Measurements from ENCODE around the gene TP53AIP1. TPM values are rescaled to one million over a fixed set of nuclear protein-coding genes. Genes with fewer than 3 reads are reported as not detected.

TP53AIP1 gene
- total RNA-seq, 2 donors from 2014 or later, result not detected

- TF ChIP-seq CTCF (conservative IDR thresholded peaks at IDR 0.05), result no peak
- 76 to 82% methylated on average over 6 to 7 of the region's 7 CpGs for WGBS, 2 experiments (ENCODE audit: insufficient coverage in 1 of 2, insufficient read length in 1 of 2)
- H3K27me3 Mint-ChIP-seq (ENCODE audit: insufficient read depth), result no peaks in the 10 kb centered on the region
- peak; percentile 69 for DNase-seq
- H3K27ac Mint-ChIP-seq, result peak overlapping the region; percentile 1
- H3K4me1 Mint-ChIP-seq, result peaks cover 13% of the 10 kb centered on the region
- Histone ChIP-seq H3K4me1 (ENCODE audit: control insufficient read depth, insufficient read depth, low read length) (no peaks in the 10 kb centered on the region), H3K27ac (ENCODE audit: low read depth, low read length) (no peak overlapping the region), H3K36me3 (ENCODE audit: control insufficient read depth, insufficient read depth, low read length) (peaks cover 9% of the 10 kb centered on the region), H3K9ac (ENCODE audit: extremely low read depth, low read length, poor library complexity, severe bottlenecking) (no peak overlapping the region), H3K9me3 (ENCODE audit: control insufficient read depth, low read length) (no peaks in the 10 kb centered on the region), H3K27me3 (ENCODE audit: control insufficient read depth, insufficient read depth, low read length, poor library complexity, severe bottlenecking) (no peaks in the 10 kb centered on the region), H3K4me3 (ENCODE audit: low read length) (no peak overlapping the region)
- H3K9me3 Mint-ChIP-seq, result no peaks in the 10 kb centered on the region
- H3K36me3 Mint-ChIP-seq (ENCODE audit: low read depth), result peaks cover 11% of the 10 kb centered on the region
- H3K4me3 Mint-ChIP-seq, result no peak overlapping the region
These were observed 21.8 kb upstream of the TP53AIP1 start for GRCh38 chr11:128964463-128964930.

GRCh38 chr11:128963744-128964325, 21.2 kb upstream of the TP53AIP1 start:
- WGBS, 2 experiments (ENCODE audit: insufficient coverage in 1 of 2, insufficient read length in 1 of 2), result 88 to 90% methylated on average over 3 of the region's 3 CpGs
- Mint-ChIP-seq H3K27me3 (ENCODE audit: insufficient read depth) (no peaks in the 10 kb centered on the region), H3K9me3 (no peaks in the 10 kb centered on the region), H3K4me3 (no peak overlapping the region), H3K36me3 (ENCODE audit: low read depth) (peaks cover 5% of the 10 kb centered on the region), H3K27ac (no peak overlapping the region), H3K4me1 (peaks cover 13% of the 10 kb centered on the region)
- no peaks in the 10 kb centered on the region for H3K9me3 ChIP-seq (ENCODE audit: control insufficient read depth, low read length)
- no peak overlapping the region for H3K9ac ChIP-seq (ENCODE audit: extremely low read depth, low read length, poor library complexity, severe bottlenecking)
- no peak overlapping the region for H3K27ac ChIP-seq (ENCODE audit: low read depth, low read length)
- no peak overlapping the region for H3K4me3 ChIP-seq (ENCODE audit: low read length)
- TF ChIP-seq CTCF (conservative IDR thresholded peaks at IDR 0.05), result no peak
- DNase-seq, result no peak
- H3K36me3 ChIP-seq (ENCODE audit: control insufficient read depth, insufficient read depth, low read length), result peaks cover 5% of the 10 kb centered on the region
- no peaks in the 10 kb centered on the region for H3K27me3 ChIP-seq (ENCODE audit: control insufficient read depth, insufficient read depth, low read length, poor library complexity, severe bottlenecking)
- no peaks in the 10 kb centered on the region for H3K4me1 ChIP-seq (ENCODE audit: control insufficient read depth, insufficient read depth, low read length)

- Histone ChIP-seq H3K9ac (ENCODE audit: extremely low read depth, low read length, poor library complexity, severe bottlenecking) (no peak overlapping the region), H3K36me3 (ENCODE audit: control insufficient read depth, insufficient read depth, low read length) (peaks cover 5% of the 10 kb centered on the region), H3K4me3 (ENCODE audit: low read length) (no peak overlapping the region), H3K9me3 (ENCODE audit: control insufficient read depth, low read length) (no peaks in the 10 kb centered on the region), H3K27ac (ENCODE audit: low read depth, low read length) (no peak overlapping the region), H3K27me3 (ENCODE audit: control insufficient read depth, insufficient read depth, low read length, poor library complexity, severe bottlenecking) (no peaks in the 10 kb centered on the region), H3K4me1 (ENCODE audit: control insufficient read depth, insufficient read depth, low read length) (no peaks in the 10 kb centered on the region)
- Mint-ChIP-seq H3K9me3 (no peaks in the 10 kb centered on the region), H3K27ac (no peak overlapping the region), H3K4me3 (no peak overlapping the region), H3K36me3 (ENCODE audit: low read depth) (no peaks in the 10 kb centered on the region), H3K27me3 (ENCODE audit: insufficient read depth) (no peaks in the 10 kb centered on the region), H3K4me1 (peaks cover 13% of the 10 kb centered on the region)
- WGBS, 2 experiments (ENCODE audit: insufficient coverage in 1 of 2, insufficient read length in 1 of 2), result 89 to 94% methylated on average over 2 to 5 of the region's 5 CpGs
- no peak for TF ChIP-seq CTCF (conservative IDR thresholded peaks at IDR 0.05)
- DNase-seq, result no peak
These were observed 20.2 kb upstream of the TP53AIP1 start for GRCh38 chr11:128962896-128963295.
